Tibial nerve (tissue), 4 donors: ENCODE measurements around the gene PSD4. TPM values are rescaled to one million over a fixed set of nuclear protein-coding genes. Genes with fewer than 3 reads are reported as not detected.
A peak's percentile ranks its signal among the peaks of the same experiment; 100 is the strongest.

Experiments
- DNase-seq, 2 donors: peaks; one replicate each; pipeline ENCODE4 v3.0.0-alpha.2; 2019; ENCODE audit warnings: low spot score in 2 of 2
- H3K27ac ChIP-seq, 4 donors: fragments of 200-600 bp; sonication (generic) in 3 of 4; one replicate each; pipeline ENCODE4 v1.5.1; 2017 to 2019; ENCODE audit warnings: mild to moderate bottlenecking in 1 of 4
- H3K27me3 ChIP-seq, 2 donors: fragments of 200-600 bp; sonication (generic) in 1 of 2; one replicate each; pipeline versions ENCODE4 v1.5.1 to v1.6.0; 2017 to 2019
- H3K36me3 ChIP-seq, 3 donors: fragments of 200-600 bp; sonication (generic); one replicate each; pipeline ENCODE4 v1.5.1; 2018 to 2019
- H3K4me1 ChIP-seq, 4 donors: fragments of 200-600 bp; sonication (generic) in 3 of 4; one replicate each; pipeline ENCODE4 v1.5.1; 2017 to 2019
- H3K4me3 ChIP-seq, 4 donors: fragments of 200-600 bp; sonication (generic) in 3 of 4; one replicate each; pipeline ENCODE4 v1.5.1; 2017 to 2019; ENCODE audit warnings: mild to moderate bottlenecking in 1 of 4, moderate library complexity in 1 of 4
- H3K9me3 ChIP-seq, 4 donors: fragments of 200-600 bp; sonication (generic) in 3 of 4; one replicate each; pipeline ENCODE4 v1.5.1; 2017 to 2019
- CTCF ChIP-seq, 5 experiments: fragments of 200-600 bp in 3 of 5; fragments of 450-650 bp in 2 of 5; sonication (generic) in 3 of 5; IDR thresholded peaks; one replicate each; pipeline ENCODE4 v1.5.1; 2016 to 2019; ENCODE audit warnings: antibody characterized with exemption in 5 of 5, mild to moderate bottlenecking in 3 of 5, moderate library complexity in 2 of 5
- EP300 ChIP-seq, 2 donors: sonication (generic); formaldehyde crosslinking; IDR thresholded peaks; one replicate each; pipeline ENCODE4 v1.6.1; 2017; ENCODE audit warnings: antibody characterized with exemption in 2 of 2, mild to moderate bottlenecking in 1 of 2
- POLR2A ChIP-seq, 2 donors: fragments of 450-650 bp; IDR thresholded peaks; one replicate each; pipeline ENCODE4 v1.6.1; 2017; ENCODE audit warnings: antibody characterized with exemption in 2 of 2, mild to moderate bottlenecking in 2 of 2, moderate library complexity in 2 of 2
- WGBS, 2 donors: methylation state at CpG; one replicate each; pipeline ENCODE4 v1.1.5; 2018; 5-methylcytosine and 5-hydroxymethylcytosine counted together
- total RNA-seq, 4 donors: library from RNA; depleted of rRNA; stranded (reverse); fragments of >200 nt; gene quantifications; one replicate each; pipeline ENCODE4 v1.1.0, GENCODE V29; 2016

Gene PSD4
- total RNA-seq, 4 donors from 2014 or later = 8.7 to 20.7 (median 11.3) TPM

GRCh38 chr2:113179446-113180045 lies 5.8 kb downstream of the PSD4 start:
- H3K27me3 ChIP-seq = no peaks in the 10 kb centered on the region

GRCh38 chr2:113180131-113180946 lies 6.6 kb downstream of the PSD4 start:
- Histone ChIP-seq H3K4me1 (peaks cover 0 to 31% (median 6%) of the 10 kb centered on the region in 4 donors), H3K4me3 (no peak overlapping the region), H3K9me3 (no peaks in the 10 kb centered on the region), H3K36me3 (no peaks in the 10 kb centered on the region), H3K27ac (peak overlapping the region in 1 of 4 donors; percentile 0), H3K27me3 (no peaks in the 10 kb centered on the region)
- no peak for TF ChIP-seq POLR2A (IDR thresholded peaks at IDR 0.05)
- no peak for TF ChIP-seq CTCF (IDR thresholded peaks at IDR 0.05)
- no peak for TF ChIP-seq EP300 (IDR thresholded peaks at IDR 0.05)
- WGBS, 2 donors = 66 to 69% methylated on average over 17 of the region's 17 CpGs
- DNase-seq = no peak

More at GRCh38 chr2:113179446-113180045, 5.8 kb downstream of the PSD4 start:
- H3K4me3 ChIP-seq = no peak overlapping the region
- no peaks in the 10 kb centered on the region for H3K36me3 ChIP-seq
- no peaks in the 10 kb centered on the region for H3K9me3 ChIP-seq
- no peak overlapping the region for H3K27ac ChIP-seq
- DNase-seq = no peak
- peaks cover 0 to 31% (median 3%) of the 10 kb centered on the region in 4 donors for H3K4me1 ChIP-seq
- WGBS, 2 donors = 86 to 87% methylated on average over 8 of the region's 8 CpGs
- TF ChIP-seq EP300 (IDR thresholded peaks at IDR 0.05) (no peak), CTCF (IDR thresholded peaks at IDR 0.05) (no peak), POLR2A (IDR thresholded peaks at IDR 0.05) (no peak)

GRCh38 chr2:113181258-113182051 lies 7.7 kb downstream of the PSD4 start:
- Histone ChIP-seq H3K4me1 (peaks cover 0 to 31% (median 15%) of the 10 kb centered on the region in 4 donors), H3K9me3 (no peaks in the 10 kb centered on the region), H3K4me3 (no peak overlapping the region), H3K27ac (peak overlapping the region in 1 of 4 donors; percentile 34), H3K36me3 (no peaks in the 10 kb centered on the region), H3K27me3 (no peaks in the 10 kb centered on the region)
- TF ChIP-seq CTCF (IDR thresholded peaks at IDR 0.05) = no peak
- TF ChIP-seq POLR2A (IDR thresholded peaks at IDR 0.05) = no peak
- TF ChIP-seq EP300 (IDR thresholded peaks at IDR 0.05) = no peak
- no peak for DNase-seq
- 50 to 55% methylated on average over 8 of the region's 8 CpGs for WGBS, 2 donors

GRCh38 chr2:113182471-113183260 lies 8.9 kb downstream of the PSD4 start:
- Histone ChIP-seq H3K4me1 (peaks cover 0 to 31% (median 17%) of the 10 kb centered on the region in 4 donors), H3K4me3 (no peak overlapping the region), H3K36me3 (no peaks in the 10 kb centered on the region), H3K27ac (no peak overlapping the region), H3K9me3 (no peaks in the 10 kb centered on the region), H3K27me3 (no peaks in the 10 kb centered on the region)
- no peak for DNase-seq
- 90 to 96% methylated on average over 11 of the region's 15 CpGs for WGBS, 2 donors
- no peak for TF ChIP-seq POLR2A (IDR thresholded peaks at IDR 0.05)
- TF ChIP-seq EP300 (IDR thresholded peaks at IDR 0.05) = no peak
- TF ChIP-seq CTCF (IDR thresholded peaks at IDR 0.05) = no peak
